Neuron (in vitro differentiated cells): ENCODE measurements around the gene ALDH18A1.
"Not testable (repeated sequence)": the region's sequence is repeated elsewhere in the genome, so short reads cannot be mapped to it uniquely, and the experiment has no call there.

Experiments
- H2AFZ ChIP-seq: one replicate; pipeline ENCODE4 v1.6.1; 2013; ENCODE audit warnings: low read depth, mild to moderate bottlenecking, inconsistent platforms, low read length, moderate library complexity
- H3K27me3 ChIP-seq: one replicate; pipeline ENCODE4 v1.6.1; 2013; ENCODE audit warnings: low read length; ENCODE audit not compliant: insufficient read depth
- H3K36me3 ChIP-seq: one replicate; pipeline ENCODE4 v1.6.1; 2013; ENCODE audit warnings: low read length; ENCODE audit not compliant: insufficient read depth
- H3K4me1 ChIP-seq: one replicate; pipeline ENCODE4 v1.6.1; 2013; ENCODE audit warnings: low read length; ENCODE audit not compliant: insufficient read depth
- H3K4me3 ChIP-seq: 2 replicates; pipeline ENCODE4 v1.5.1; 2013; ENCODE audit warnings: mild to moderate bottlenecking, low read length, moderate library complexity
- H3K9me3 ChIP-seq: one replicate; pipeline ENCODE4 v1.6.1; 2013; ENCODE audit warnings: low read length

ALDH18A1 gene

GRCh38 chr10:95656291-95657164 is at the start of gene ALDH18A1:
Gene ALDH18A1, minus strand, starts transcription at chr10:95656711. Its CDS starts 3,334 bp downstream, at chr10:95653377.
- H3K4me1 ChIP-seq = peaks cover 8% of the 10 kb centered on the region
- peaks cover 5% of the 10 kb centered on the region for H3K9me3 ChIP-seq
- peak within 1 kb of the TSS; percentile 83 for H3K4me3 ChIP-seq
- H3K27me3 ChIP-seq = no peaks in the 10 kb centered on the region
- H2AFZ ChIP-seq = peak within 1 kb of the TSS; percentile 76
- peaks cover 17% of the 10 kb centered on the region for H3K36me3 ChIP-seq

GRCh38 chr10:95698415-95698814 is 41.9 kb upstream of the ALDH18A1 start:
- no peak overlapping the region for H3K4me3 ChIP-seq
- no peak overlapping the region for H2AFZ ChIP-seq
- H3K36me3 ChIP-seq = no peaks in the 10 kb centered on the region
- no peaks in the 10 kb centered on the region for H3K9me3 ChIP-seq
- H3K27me3 ChIP-seq = no peaks in the 10 kb centered on the region
- no peaks in the 10 kb centered on the region for H3K4me1 ChIP-seq

GRCh38 chr10:95697429-95697828 is 40.9 kb upstream of the ALDH18A1 start:
- H2AFZ ChIP-seq = no peak overlapping the region
- H3K27me3 ChIP-seq = no peaks in the 10 kb centered on the region
- peaks cover 8% of the 10 kb centered on the region for H3K4me1 ChIP-seq
- peaks cover 2% of the 10 kb centered on the region for H3K36me3 ChIP-seq
- no peaks in the 10 kb centered on the region for H3K9me3 ChIP-seq
- H3K4me3 ChIP-seq = no peak overlapping the region

GRCh38 chr10:95694665-95695064 is 38.2 kb upstream of the ALDH18A1 start:
- Histone ChIP-seq H2AFZ (no peak overlapping the region), H3K36me3 (peaks cover 26% of the 10 kb centered on the region), H3K4me1 (peaks cover 12% of the 10 kb centered on the region), H3K4me3 (no peak overlapping the region), H3K27me3 (no peaks in the 10 kb centered on the region), H3K9me3 (no peaks in the 10 kb centered on the region)

GRCh38 chr10:95693668-95694534 is 37.4 kb upstream of the ALDH18A1 start, which contains the start of gene TCTN3:
Gene TCTN3, minus strand, starts transcription at chr10:95693927. Its CDS starts 28 bp downstream, at chr10:95693899.
- Histone ChIP-seq H3K9me3 (no peaks in the 10 kb centered on the region), H3K4me3 (peak within 1 kb of the TSS; percentile 77), H3K36me3 (peaks cover 34% of the 10 kb centered on the region), H3K27me3 (no peaks in the 10 kb centered on the region), H2AFZ (peak within 1 kb of the TSS; percentile 35), H3K4me1 (peaks cover 12% of the 10 kb centered on the region)

- Histone ChIP-seq H3K36me3 (peaks cover 40% of the 10 kb centered on the region), H2AFZ (peak overlapping the region; percentile 35), H3K4me1 (peaks cover 12% of the 10 kb centered on the region), H3K27me3 (no peaks in the 10 kb centered on the region), H3K9me3 (no peaks in the 10 kb centered on the region), H3K4me3 (peak overlapping the region; percentile 77)
Observed at GRCh38 chr10:95693071-95693667, 36.7 kb upstream of the ALDH18A1 start.

- H3K4me1 ChIP-seq = peaks cover 12% of the 10 kb centered on the region
- H3K36me3 ChIP-seq = peaks cover 55% of the 10 kb centered on the region
- H3K4me3 ChIP-seq = no peak overlapping the region
- H3K27me3 ChIP-seq = no peaks in the 10 kb centered on the region
- H3K9me3 ChIP-seq = no peaks in the 10 kb centered on the region
- H2AFZ ChIP-seq = no peak overlapping the region
Observed at GRCh38 chr10:95691281-95691680, 34.8 kb upstream of the ALDH18A1 start.

- H2AFZ ChIP-seq = no peak overlapping the region
- peaks cover 78% of the 10 kb centered on the region for H3K36me3 ChIP-seq
- no peaks in the 10 kb centered on the region for H3K9me3 ChIP-seq
- no peaks in the 10 kb centered on the region for H3K27me3 ChIP-seq
- no peak overlapping the region for H3K4me3 ChIP-seq
- H3K4me1 ChIP-seq = peaks cover 12% of the 10 kb centered on the region
Observed at GRCh38 chr10:95688648-95689047, 32.1 kb upstream of the ALDH18A1 start.

- H3K9me3 ChIP-seq = no peaks in the 10 kb centered on the region
- H2AFZ ChIP-seq = no peak overlapping the region
- no peaks in the 10 kb centered on the region for H3K4me1 ChIP-seq
- H3K36me3 ChIP-seq = peaks cover 81% of the 10 kb centered on the region
- H3K27me3 ChIP-seq = no peaks in the 10 kb centered on the region
- no peak overlapping the region for H3K4me3 ChIP-seq
Observed at GRCh38 chr10:95683966-95684365, 27.5 kb upstream of the ALDH18A1 start.

GRCh38 chr10:95675403-95676116 is 19.0 kb upstream of the ALDH18A1 start:
- no peaks in the 10 kb centered on the region for H3K27me3 ChIP-seq
- no peaks in the 10 kb centered on the region for H3K9me3 ChIP-seq
- peaks cover 56% of the 10 kb centered on the region for H3K36me3 ChIP-seq
- H3K4me3 ChIP-seq = no peak overlapping the region
- no peak overlapping the region for H2AFZ ChIP-seq
- no peaks in the 10 kb centered on the region for H3K4me1 ChIP-seq

GRCh38 chr10:95674643-95675042 is 18.1 kb upstream of the ALDH18A1 start:
- no peaks in the 10 kb centered on the region for H3K4me1 ChIP-seq
- H3K4me3 ChIP-seq = no peak overlapping the region
- H3K27me3 ChIP-seq = no peaks in the 10 kb centered on the region
- no peaks in the 10 kb centered on the region for H3K9me3 ChIP-seq
- peaks cover 48% of the 10 kb centered on the region for H3K36me3 ChIP-seq
- no peak overlapping the region for H2AFZ ChIP-seq

GRCh38 chr10:95672641-95673040 is 16.1 kb upstream of the ALDH18A1 start:
- H3K9me3 ChIP-seq, H3K4me3 ChIP-seq, H3K27me3 ChIP-seq, H3K4me1 ChIP-seq, H2AFZ ChIP-seq: not testable (repeated sequence)
- peaks cover 41% of the 10 kb centered on the region for H3K36me3 ChIP-seq
